Tibial nerve (tissue), 3 donors: ENCODE results near the gene TARBP2.

ENCODE experiments used
- CTCF ChIP-seq, 5 experiments: fragments of 200-600 bp in 3 of 5; fragments of 450-650 bp in 2 of 5; sonication (generic) in 3 of 5; IDR thresholded peaks; one replicate each; pipeline ENCODE4 v1.5.1; 2016 to 2019; ENCODE audit warnings: antibody characterized with exemption in 5 of 5, mild to moderate bottlenecking in 3 of 5, moderate library complexity in 2 of 5
- POLR2A ChIP-seq, 2 donors: fragments of 450-650 bp; IDR thresholded peaks; one replicate each; pipeline ENCODE4 v1.6.1; 2017; ENCODE audit warnings: antibody characterized with exemption in 2 of 2, mild to moderate bottlenecking in 2 of 2, moderate library complexity in 2 of 2

DNA sequence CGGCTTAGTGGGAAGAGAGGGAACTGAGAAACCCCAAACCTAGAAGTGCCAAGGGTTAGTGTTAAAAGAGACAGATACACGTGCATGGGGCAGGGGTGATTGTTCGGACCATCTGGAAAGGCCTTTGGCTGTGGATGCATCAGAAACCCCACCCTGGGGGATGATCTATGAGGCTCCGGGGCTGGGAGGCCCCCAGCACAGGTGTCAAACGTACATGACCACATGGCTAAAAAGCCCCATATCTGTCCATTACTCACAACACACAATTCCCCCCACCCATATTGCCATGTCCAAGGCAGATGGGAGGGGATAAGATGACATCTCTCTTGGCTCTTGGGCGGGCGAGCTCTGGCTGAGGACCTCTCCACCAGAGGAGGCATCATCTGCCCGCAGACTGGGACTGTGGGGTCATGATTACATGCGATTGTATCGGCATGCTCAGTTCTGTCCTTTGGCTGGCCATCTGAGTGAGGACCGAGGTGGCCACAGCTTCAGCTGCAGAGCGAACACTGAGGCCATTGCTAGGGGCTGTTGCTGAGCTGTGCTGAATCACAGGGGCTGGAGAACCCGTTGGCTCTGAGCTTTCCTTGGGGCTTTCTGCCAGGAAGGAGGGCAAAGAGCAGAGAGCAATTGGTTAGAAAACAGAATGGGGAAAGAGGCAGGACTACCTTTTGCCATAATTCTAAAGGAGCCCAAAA lies 15.8 kb downstream of the TARBP2 start:
- TF ChIP-seq CTCF (IDR thresholded peaks at IDR 0.05) = no peak
- no peak for TF ChIP-seq POLR2A (IDR thresholded peaks at IDR 0.05)
